ENCODE measurements around the gene PDE5A. TPM values are rescaled to one million over a fixed set of nuclear protein-coding genes. Genes with fewer than 3 reads are reported as not detected.
A peak's percentile ranks its signal among the peaks of the same experiment; 100 is the strongest.

Gene PDE5A
- total RNA-seq, 1 experiment from 2014 or later = 8.1 TPM

DNA sequence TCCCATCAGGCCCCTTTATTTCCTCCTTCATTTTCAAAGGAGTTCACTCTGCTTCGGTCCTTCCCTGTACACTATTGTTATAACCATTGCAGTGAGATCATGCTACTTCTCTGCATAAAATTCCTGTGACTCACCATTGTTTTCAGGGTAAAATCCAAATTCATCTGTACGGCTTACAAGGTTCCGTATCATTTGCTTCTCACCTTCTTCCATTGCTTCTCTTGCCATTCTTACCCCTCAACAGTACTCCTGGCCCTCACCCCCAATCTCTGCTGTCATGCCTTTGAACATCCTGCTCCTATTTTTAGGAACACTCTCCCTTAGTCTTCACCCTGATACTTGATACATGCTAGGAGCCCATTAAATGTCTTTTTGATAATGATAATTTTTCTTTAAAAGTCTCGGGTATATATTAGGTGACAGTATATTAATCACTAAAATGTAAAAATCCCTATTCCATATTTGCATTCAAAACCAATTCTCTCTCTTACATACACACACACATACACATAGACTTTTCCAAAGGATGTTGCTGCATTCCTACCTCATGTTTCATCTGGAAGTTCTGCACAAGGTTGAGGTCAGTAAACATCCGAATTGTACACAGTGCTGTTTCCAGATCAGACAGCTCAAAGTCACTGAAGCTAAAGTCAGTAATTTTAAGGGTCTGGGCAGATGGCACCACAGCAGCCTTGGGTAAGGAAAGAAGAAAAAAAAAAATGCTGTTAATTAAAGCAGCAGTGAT lies 103.4 kb downstream of the PDE5A start:
- no peak overlapping the region for H3K27ac ChIP-seq (ENCODE audit: low read length)
- CTCF ChIA-PET = no interaction called here
- DNase-seq (peak; percentile 67), ATAC-seq (peak; percentile 97)
- no peak overlapping the region for H3K9ac ChIP-seq (ENCODE audit: low read length)
- H3K4me1 ChIP-seq (ENCODE audit: insufficient read depth, low read length) = peaks cover 21% of the 10 kb centered on the region
- H4K20me1 ChIP-seq (ENCODE audit: low read length) = no peaks in the 10 kb centered on the region
- H3K9me2 ChIP-seq (replicated peaks; ENCODE audit: low read length) = no peaks in the 10 kb centered on the region
- H3F3A ChIP-seq (ENCODE audit: low read length, unreplicated experiment) = no peaks in the 10 kb centered on the region
- no peaks in the 10 kb centered on the region for H3K9me3 ChIP-seq (ENCODE audit: low read length)
- peak overlapping the region; percentile 71 for H3K4me2 ChIP-seq (ENCODE audit: low read length)
- intact Hi-C loops (cut with micrococcal nuclease) = no loop called here
- TF ChIP-seq EZH2 (IDR thresholded peaks at IDR 0.05; ENCODE audit: low read length, unreplicated experiment) (no peak), EZH2phosphoT487 (IDR thresholded peaks at IDR 0.05; ENCODE audit: borderline replicate concordance, low read length) (no peak), CTCF (conservative IDR thresholded peaks at IDR 0.05; ENCODE audit: low read depth, low read length) (no peak)
- H3K36me3 ChIP-seq (ENCODE audit: low read depth, low read length) = no peaks in the 10 kb centered on the region
- no peak overlapping the region for H2AFZ ChIP-seq (ENCODE audit: low read length)
- H3K79me2 ChIP-seq (ENCODE audit: low read length) = no peaks in the 10 kb centered on the region
- no peaks in the 10 kb centered on the region for H3K27me3 ChIP-seq (ENCODE audit: low read length)
- BruUV-seq (replicated peaks) = no TSS peak
- peak overlapping the region; percentile 35; the same call in 1 of the 2 replicates for H3K4me3 ChIP-seq (ENCODE audit: low read length)
- POLR2A ChIA-PET (ENCODE audit: unreplicated experiment) = no interaction called here

DNA sequence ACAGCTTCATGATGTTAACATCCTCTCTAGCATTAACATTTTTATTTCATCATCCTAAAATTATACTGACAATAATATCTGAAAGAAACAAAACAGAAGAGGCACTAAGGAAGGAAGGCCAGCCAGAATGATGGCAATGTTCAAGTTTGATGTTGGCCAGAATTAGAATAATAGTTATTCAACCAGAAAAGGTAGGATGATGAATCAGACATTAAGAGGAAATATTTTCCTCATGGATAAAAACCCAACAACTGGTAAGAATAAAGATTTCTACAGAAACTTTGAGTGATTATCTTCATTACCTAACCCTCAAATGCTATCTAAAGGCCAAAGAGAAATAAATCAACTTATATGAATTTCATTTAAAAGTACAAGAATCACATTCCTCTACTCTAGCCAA lies 105.2 kb downstream of the PDE5A start:
- ATAC-seq = no peak
- Histone ChIP-seq H3K27ac (ENCODE audit: low read length) (no peak overlapping the region), H2AFZ (ENCODE audit: low read length) (no peak overlapping the region), H3K4me3 (ENCODE audit: low read length) (no peak overlapping the region), H3K79me2 (ENCODE audit: low read length) (no peaks in the 10 kb centered on the region), H3K4me2 (ENCODE audit: low read length) (no peak overlapping the region), H3K4me1 (ENCODE audit: insufficient read depth, low read length) (peaks cover 21% of the 10 kb centered on the region), H3K27me3 (ENCODE audit: low read length) (no peaks in the 10 kb centered on the region), H3K9ac (ENCODE audit: low read length) (no peak overlapping the region), H3K9me2 (replicated peaks; ENCODE audit: low read length) (no peaks in the 10 kb centered on the region), H3K9me3 (ENCODE audit: low read length) (no peaks in the 10 kb centered on the region), H3K36me3 (ENCODE audit: low read depth, low read length) (0 out of 2 replicates have a peak, but pooled peaks cover 3% of the 10 kb centered on the region), H3F3A (ENCODE audit: low read length, unreplicated experiment) (no peaks in the 10 kb centered on the region), H4K20me1 (ENCODE audit: low read length) (no peaks in the 10 kb centered on the region)
- POLR2A ChIA-PET (ENCODE audit: unreplicated experiment) = no interaction called here
- CTCF ChIA-PET = no interaction called here
- no peak for DNase-seq
- no TSS peak for BruUV-seq (replicated peaks)
- TF ChIP-seq EZH2phosphoT487 (IDR thresholded peaks at IDR 0.05; ENCODE audit: borderline replicate concordance, low read length) (no peak), CTCF (conservative IDR thresholded peaks at IDR 0.05; ENCODE audit: low read depth, low read length) (no peak), EZH2 (IDR thresholded peaks at IDR 0.05; ENCODE audit: low read length, unreplicated experiment) (no peak)
- intact Hi-C loops (cut with micrococcal nuclease) = no loop called here

- no peak for ATAC-seq
- POLR2A ChIA-PET (ENCODE audit: unreplicated experiment) = no interaction called here
- H3K9me3 ChIP-seq (ENCODE audit: low read length) = no peaks in the 10 kb centered on the region
- no peaks in the 10 kb centered on the region for H3K27me3 ChIP-seq (ENCODE audit: low read length)
- TF ChIP-seq EZH2phosphoT487 (IDR thresholded peaks at IDR 0.05; ENCODE audit: borderline replicate concordance, low read length) = no peak
- no peak overlapping the region for H3K4me2 ChIP-seq (ENCODE audit: low read length)
- no peaks in the 10 kb centered on the region for H3K79me2 ChIP-seq (ENCODE audit: low read length)
- no peak for DNase-seq
- H3K9me2 ChIP-seq (replicated peaks; ENCODE audit: low read length) = no peaks in the 10 kb centered on the region
- no peaks in the 10 kb centered on the region for H3F3A ChIP-seq (ENCODE audit: low read length, unreplicated experiment)
- H3K4me1 ChIP-seq (ENCODE audit: insufficient read depth, low read length) = peaks cover 20% of the 10 kb centered on the region
- H3K4me3 ChIP-seq (ENCODE audit: low read length) = no peak overlapping the region
- H2AFZ ChIP-seq (ENCODE audit: low read length) = no peak overlapping the region
- CTCF ChIA-PET = no interaction called here
- H3K27ac ChIP-seq (ENCODE audit: low read length) = no peak overlapping the region
- no TSS peak for BruUV-seq (replicated peaks)
- no peak overlapping the region for H3K9ac ChIP-seq (ENCODE audit: low read length)
- H3K36me3 ChIP-seq (ENCODE audit: low read depth, low read length) = 0 out of 2 replicates have a peak, but pooled peaks cover 3% of the 10 kb centered on the region
- intact Hi-C loops (cut with micrococcal nuclease) = no loop called here
- no peaks in the 10 kb centered on the region for H4K20me1 ChIP-seq (ENCODE audit: low read length)
Observed at GRCh38 chr4:119521268-119521667, 107.3 kb downstream of the PDE5A start.
